ENCODE data around the gene ENPEP. TPM values are rescaled to one million over a fixed set of nuclear protein-coding genes. Genes with fewer than 3 reads are reported as not detected.
A peak's percentile ranks its signal among the peaks of the same experiment; 100 is the strongest.

Gene ENPEP
- total RNA-seq, 3 donors from 2014 or later, result 5.0 to 10.2 (median 9.8) TPM

DNA sequence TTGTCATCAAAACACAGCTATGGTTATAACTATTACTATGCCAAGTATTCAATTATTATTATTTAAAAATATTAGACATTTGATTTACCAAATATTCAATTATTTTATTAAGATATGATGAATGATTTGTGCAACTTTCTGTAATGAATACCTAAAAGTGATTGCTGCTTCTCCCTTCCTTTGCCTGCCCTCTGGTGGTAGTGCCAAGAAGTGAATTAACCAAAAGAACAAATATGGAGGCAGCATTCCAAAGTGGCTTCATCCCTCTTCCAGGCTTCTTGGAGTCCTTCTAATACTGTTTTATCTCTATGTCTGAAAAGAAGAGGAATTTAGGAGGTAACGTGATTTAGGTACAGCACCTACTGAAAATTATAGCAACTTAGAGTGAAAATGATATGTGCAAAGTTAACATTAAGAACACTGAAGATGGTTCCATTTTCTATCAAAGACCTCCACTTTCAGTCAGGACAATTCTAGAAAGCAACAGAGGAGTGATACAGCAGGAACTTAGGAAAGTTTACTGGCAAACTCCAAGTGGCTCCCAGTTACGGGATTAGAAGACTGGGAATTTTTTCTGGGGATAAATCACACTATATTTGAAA, 43.0 kb downstream of the ENPEP start:
- Histone ChIP-seq H3K27ac (no peak overlapping the region), H3K36me3 (no peaks in the 10 kb centered on the region), H3K9me3 (no peaks in the 10 kb centered on the region), H3K4me1 (no peaks in the 10 kb centered on the region), H3K27me3 (no peaks in the 10 kb centered on the region), H3K4me3 (no peak overlapping the region)
- no peak for DNase-seq (ENCODE audit: low spot score in 2 of 2)
- intact Hi-C loops (cut with DNase I; ENCODE audit: low total_unique reads), result loop anchor here (10.0 kb wide), 1 partner anchor 314 kb away; no protein-coding TSS in a partner anchor
- TF ChIP-seq POLR2AphosphoS5 (IDR thresholded peaks at IDR 0.05), result no peak
- TF ChIP-seq, protein P1, sequence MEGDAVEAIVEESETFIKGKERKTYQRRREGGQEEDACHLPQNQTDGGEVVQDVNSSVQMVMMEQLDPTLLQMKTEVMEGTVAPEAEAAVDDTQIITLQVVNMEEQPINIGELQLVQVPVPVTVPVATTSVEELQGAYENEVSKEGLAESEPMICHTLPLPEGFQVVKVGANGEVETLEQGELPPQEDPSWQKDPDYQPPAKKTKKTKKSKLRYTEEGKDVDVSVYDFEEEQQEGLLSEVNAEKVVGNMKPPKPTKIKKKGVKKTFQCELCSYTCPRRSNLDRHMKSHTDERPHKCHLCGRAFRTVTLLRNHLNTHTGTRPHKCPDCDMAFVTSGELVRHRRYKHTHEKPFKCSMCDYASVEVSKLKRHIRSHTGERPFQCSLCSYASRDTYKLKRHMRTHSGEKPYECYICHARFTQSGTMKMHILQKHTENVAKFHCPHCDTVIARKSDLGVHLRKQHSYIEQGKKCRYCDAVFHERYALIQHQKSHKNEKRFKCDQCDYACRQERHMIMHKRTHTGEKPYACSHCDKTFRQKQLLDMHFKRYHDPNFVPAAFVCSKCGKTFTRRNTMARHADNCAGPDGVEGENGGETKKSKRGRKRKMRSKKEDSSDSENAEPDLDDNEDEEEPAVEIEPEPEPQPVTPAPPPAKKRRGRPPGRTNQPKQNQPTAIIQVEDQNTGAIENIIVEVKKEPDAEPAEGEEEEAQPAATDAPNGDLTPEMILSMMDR (IDR thresholded peaks at IDR 0.05), result peak; percentile 31 to 40 (median 32)

DNA sequence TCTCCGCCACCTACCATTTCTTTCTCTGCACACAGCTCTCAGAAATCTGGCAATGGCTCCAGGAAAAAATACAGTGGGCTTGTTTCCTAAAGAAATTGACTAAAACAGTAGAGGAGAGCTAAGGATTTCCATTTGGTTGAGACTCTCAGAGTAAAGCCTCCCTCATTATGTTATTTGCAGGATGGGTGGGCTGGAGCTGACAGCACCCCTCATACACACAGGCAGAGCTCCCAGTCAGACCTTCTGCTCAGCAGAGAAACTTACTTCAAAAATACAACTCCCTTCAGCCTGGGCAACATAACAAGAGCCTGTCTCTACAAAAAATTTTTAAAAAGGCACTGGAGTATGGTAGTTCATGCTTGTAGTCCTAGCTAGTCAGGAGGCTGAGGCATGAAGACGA, 44.9 kb downstream of the ENPEP start:
- DNase-seq (ENCODE audit: low spot score in 2 of 2), result no peak
- TF ChIP-seq POLR2AphosphoS5 (IDR thresholded peaks at IDR 0.05) (no peak), POLR2A (IDR thresholded peaks at IDR 0.05) (no peak)
- TF ChIP-seq, protein P1 (IDR thresholded peaks at IDR 0.05), result no peak
- Histone ChIP-seq H3K36me3 (no peaks in the 10 kb centered on the region), H3K9me3 (no peaks in the 10 kb centered on the region), H3K27ac (no peak overlapping the region), H3K4me1 (no peaks in the 10 kb centered on the region), H3K4me3 (no peak overlapping the region), H3K27me3 (no peaks in the 10 kb centered on the region)
- intact Hi-C loops (cut with DNase I; ENCODE audit: low total_unique reads), result no loop called here

DNA sequence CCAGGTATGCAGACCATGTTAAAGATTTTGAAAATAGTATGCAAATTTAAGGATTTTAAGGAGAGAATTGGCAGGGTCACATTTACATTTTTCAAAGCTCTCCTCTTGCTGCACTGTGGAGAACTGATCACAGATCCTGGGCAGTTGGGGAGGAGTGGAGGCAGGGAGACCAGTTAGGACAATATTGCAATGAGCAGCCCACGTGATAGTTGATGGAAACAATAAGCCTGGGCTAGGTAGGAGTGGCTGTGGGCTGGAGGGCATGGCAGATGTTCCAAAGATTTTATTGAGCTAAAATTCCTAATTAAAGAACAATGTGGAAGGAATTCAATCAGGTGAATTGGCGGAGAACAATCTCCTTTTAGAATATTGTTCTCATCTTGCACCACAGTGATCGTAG, 50.6 kb downstream of the ENPEP start:
- H3K36me3 ChIP-seq, result no peaks in the 10 kb centered on the region
- TF ChIP-seq, protein P1 (IDR thresholded peaks at IDR 0.05), result no peak
- no peak for TF ChIP-seq POLR2AphosphoS5 (IDR thresholded peaks at IDR 0.05)
- no peak for TF ChIP-seq POLR2A (IDR thresholded peaks at IDR 0.05)
- H3K4me3 ChIP-seq, result no peak overlapping the region
- DNase-seq (ENCODE audit: low spot score in 2 of 2), result no peak
- no peaks in the 10 kb centered on the region for H3K4me1 ChIP-seq
- intact Hi-C loops (cut with DNase I; ENCODE audit: low total_unique reads), result no loop called here
- H3K27me3 ChIP-seq, result no peaks in the 10 kb centered on the region
- no peak overlapping the region for H3K27ac ChIP-seq
- no peaks in the 10 kb centered on the region for H3K9me3 ChIP-seq

DNA sequence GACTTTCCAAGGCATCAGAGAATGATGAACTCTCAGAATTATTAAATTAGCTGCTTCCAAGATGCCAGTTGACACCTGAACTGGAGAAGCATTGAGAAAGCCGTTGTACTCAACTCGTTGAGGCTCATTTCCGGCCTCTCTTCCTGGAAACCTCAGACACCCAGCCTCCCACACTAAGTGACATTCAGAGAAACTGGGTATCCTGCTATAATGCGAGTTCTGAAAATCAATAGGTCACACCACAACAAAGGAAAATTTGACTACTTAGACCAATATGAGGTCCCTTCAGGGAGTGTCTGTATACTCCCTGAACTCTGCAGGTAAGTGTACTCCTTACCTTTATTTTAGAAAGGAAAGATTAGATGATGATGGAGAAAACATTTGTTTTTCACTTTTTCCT, 51.2 kb downstream of the ENPEP start:
- TF ChIP-seq POLR2AphosphoS5 (IDR thresholded peaks at IDR 0.05) (no peak), POLR2A (IDR thresholded peaks at IDR 0.05) (no peak)
- TF ChIP-seq, protein P1 (IDR thresholded peaks at IDR 0.05), result no peak
- no peaks in the 10 kb centered on the region for H3K4me1 ChIP-seq

DNA sequence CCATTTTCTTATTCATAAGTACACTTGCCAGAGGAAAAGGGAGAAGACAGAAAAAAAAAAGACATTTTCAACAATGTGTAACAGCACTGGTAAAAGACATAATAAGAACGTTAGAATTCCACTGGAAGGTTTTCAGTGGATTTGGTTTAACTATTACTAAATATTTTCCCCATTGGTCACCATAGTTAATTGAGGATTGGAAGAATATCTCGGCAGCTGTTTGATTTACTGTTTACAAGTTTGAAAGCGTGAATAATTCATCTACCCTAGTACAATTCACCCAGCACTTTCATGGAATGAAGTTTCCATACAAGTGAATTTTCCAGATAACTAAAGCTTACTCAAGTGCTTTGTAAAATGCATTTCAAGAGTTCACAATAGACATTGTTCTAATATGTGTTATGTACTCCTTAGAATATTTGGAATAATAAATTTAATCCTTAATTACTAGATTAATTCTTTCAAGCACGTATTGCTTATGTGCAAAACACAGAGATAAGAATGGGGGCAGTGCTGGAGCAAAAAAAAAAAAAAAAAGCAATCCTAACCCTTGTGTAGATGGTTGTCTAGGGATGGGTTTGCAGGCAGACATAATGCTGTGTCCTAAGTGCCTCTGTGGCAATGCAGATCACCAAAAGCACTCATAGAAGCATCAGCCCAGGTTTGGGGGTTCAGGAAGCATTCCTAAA, 57.1 kb downstream of the ENPEP start:
- no peak for DNase-seq (ENCODE audit: low spot score in 2 of 2)
- Histone ChIP-seq H3K4me3 (no peak overlapping the region), H3K9me3 (peaks cover 0 to 10% of the 10 kb centered on the region in 2 donors), H3K27ac (no peak overlapping the region), H3K4me1 (no peaks in the 10 kb centered on the region), H3K27me3 (no peaks in the 10 kb centered on the region), H3K36me3 (no peaks in the 10 kb centered on the region)
- no peak for TF ChIP-seq POLR2A (IDR thresholded peaks at IDR 0.05)
- no peak for TF ChIP-seq POLR2AphosphoS5 (IDR thresholded peaks at IDR 0.05)
- TF ChIP-seq, protein P1 (IDR thresholded peaks at IDR 0.05), result no peak
- intact Hi-C loops (cut with DNase I; ENCODE audit: low total_unique reads), result no loop called here

More for the DNA sequence above, 51.2 kb downstream of the ENPEP start:
- no peaks in the 10 kb centered on the region for H3K9me3 ChIP-seq
- no peaks in the 10 kb centered on the region for H3K36me3 ChIP-seq
- no peak for DNase-seq (ENCODE audit: low spot score in 2 of 2)
- no peaks in the 10 kb centered on the region for H3K27me3 ChIP-seq
- H3K4me3 ChIP-seq, result no peak overlapping the region
- no peak overlapping the region for H3K27ac ChIP-seq
- intact Hi-C loops (cut with DNase I; ENCODE audit: low total_unique reads), result no loop called here
